ENCODE measurements around the gene CDH13.

Gene CDH13

DNA sequence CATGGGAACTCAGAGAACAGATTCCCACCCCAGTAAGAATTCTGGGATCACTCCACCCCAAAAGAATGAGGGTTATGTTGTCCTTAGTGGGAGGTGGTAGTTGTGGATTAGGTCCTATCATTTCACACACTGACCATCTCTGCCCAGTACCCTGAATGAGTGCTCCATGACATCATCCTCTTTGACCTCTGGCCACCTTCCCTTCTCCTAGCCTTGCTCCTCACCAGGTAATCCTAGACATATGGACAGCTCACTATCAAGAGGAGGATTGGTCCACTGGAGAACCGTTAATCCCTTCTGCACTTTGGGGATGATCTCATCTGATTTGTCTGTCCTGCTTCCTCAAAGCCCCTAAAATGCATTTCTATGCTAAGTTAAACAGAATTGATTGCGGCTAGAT, 642.8 kb downstream of the CDH13 start:
- DNase-seq: no peak

DNA sequence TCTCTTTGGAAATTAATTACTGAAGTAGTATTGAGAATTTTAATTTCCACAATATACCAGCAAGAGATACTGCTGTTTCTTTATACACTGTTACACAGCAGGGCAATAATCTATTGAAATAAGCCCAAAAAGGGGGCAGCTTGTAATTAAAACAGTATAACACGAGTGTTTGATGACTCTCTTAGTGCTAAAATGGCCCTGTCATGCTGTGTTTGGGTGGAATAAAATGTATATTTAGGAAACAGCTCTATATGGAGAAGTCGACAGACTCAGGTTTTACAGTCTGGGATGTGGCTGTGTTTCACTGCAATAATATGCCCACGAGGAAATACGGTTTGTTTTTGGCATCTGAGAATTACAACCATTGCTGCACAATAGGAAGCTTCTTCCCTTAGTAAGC, 643.3 kb downstream of the CDH13 start:
- DNase-seq: no peak

DNA sequence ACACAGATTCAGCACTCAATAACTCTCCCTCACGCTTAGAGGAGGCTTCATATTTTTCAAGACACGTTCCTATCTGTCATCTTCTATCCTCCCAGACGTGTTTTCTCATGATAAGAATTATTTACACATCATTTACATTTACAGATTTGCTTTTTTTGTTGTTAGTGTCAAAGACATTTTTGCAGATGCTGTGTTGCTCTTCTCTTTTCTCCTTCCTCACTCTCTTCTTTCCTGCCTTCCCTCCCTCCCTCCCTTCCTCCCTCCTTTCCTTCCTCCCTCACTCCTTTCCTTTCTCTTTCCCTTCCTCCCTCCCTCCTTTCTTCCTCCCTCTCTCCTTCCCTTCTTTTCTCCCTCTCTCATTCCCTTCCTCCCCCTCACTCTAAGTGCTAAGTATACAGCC, 643.9 kb downstream of the CDH13 start:
- DNase-seq: no peak

DNA sequence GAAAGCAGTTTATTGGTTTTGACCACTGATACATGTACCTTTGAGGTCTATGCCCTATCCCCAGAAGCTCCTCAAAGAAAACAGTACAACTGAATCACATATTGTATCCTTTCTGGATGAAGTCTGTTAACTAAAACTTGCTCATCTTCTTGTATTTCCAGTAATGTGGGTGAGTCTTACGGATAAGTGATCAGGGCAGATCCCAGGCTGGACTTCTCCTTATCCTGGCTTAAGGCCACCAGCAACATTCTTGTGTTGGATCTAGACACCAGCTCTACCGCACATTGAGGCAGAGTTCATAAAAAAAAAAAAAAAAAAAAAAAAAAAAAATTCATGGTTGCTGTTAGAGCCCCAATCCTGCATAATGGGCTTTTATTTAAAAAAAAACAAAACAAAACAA, 644.4 kb downstream of the CDH13 start:
- no peak for DNase-seq

DNA sequence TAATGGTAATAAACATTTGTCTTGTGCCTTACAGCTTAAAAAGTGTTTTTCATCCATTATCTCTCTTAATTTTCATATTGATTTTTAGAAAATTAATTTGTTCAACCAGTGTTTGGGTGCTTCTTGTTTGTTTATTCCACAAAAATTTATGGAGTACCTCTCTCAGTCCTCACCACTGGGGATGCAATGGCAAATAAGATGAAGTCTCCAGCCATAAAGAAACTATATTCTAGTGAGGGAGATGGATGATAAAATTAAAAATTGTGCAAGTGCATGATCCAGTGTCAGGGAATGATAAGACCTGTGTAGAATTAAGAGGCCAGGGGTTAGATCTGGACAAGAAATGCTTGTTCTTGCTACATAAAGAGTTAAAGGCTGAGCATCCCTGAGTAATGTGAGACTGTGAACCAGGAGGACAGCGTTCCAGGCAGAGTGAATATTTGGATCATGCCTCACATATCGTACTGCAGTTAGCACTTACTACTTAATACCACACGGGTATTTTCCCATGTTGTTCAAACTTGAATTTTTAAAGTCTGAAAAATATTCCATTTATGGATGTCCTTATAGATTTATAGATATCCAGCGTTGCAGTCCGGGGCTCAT, 645.3 kb downstream of the CDH13 start:
- no peak for DNase-seq

DNA sequence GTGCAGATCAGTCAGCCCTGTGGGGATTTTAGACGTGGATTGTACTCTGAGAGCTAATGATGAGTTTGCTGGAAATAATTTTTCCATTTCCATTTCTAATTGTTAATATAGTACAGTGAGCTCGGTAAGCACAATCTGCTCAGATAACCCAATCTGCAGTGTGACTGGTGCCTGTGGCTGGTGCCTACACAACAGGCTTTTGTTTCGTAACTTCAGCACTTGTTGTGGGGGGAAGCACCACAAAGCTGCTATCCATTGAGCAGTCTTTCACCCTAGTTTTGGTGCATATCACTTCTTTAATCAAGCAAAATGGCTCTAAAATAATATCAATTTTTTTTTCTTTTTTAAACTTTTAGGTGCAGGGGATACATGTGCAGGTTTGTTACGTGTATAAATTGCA, 646.1 kb downstream of the CDH13 start:
- no peak for DNase-seq

DNA sequence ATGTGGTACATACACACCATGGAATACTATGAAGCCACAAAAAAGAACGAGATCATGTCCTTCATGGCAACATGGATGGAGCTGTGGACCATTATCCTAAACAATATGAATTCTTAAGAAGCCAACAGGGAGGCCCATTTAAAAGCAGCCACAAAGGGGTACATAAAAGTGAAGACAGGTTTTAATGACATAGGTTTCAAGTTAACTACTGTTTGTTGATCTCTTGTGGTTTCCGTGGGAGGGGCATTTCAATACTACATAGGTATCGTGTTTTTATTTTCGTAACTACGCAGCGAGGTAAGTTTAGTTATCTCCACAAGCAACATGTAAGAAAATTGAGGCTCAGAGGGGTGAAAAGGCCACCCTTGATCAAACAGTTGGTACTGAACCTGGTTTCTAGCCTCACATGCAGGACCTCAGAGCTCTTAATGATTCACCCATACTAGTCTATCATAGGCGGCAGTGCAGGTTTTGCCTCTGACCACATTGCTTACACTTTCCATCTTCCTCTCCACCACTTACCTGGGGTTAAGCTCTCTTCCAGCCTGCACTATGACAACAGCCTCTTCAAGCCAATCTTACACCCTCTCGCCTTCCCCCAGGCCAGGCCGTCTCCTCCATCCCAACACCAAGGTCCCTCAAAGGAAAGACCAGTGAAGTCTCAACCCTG, 646.9 kb downstream of the CDH13 start:
- DNase-seq: no peak

DNA sequence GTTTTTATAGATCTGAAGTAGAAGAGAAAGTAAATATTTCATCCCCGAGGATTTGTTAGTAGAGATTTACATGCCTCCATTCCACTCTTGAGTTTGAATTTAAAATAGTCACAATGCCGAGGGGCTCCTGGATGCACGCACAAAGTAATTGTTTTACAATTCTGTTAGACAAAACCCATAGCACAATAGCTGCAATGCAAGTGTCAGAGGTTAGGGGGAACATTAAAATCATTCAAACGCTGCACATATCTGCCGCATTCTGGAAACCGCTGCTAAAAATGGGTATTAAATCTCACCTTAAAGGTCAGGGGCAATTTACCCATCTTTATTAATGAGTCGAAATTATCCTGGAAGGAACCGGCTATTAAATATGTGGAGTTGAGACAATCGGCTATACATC, 652.5 kb downstream of the CDH13 start:
- no peak for DNase-seq

DNA sequence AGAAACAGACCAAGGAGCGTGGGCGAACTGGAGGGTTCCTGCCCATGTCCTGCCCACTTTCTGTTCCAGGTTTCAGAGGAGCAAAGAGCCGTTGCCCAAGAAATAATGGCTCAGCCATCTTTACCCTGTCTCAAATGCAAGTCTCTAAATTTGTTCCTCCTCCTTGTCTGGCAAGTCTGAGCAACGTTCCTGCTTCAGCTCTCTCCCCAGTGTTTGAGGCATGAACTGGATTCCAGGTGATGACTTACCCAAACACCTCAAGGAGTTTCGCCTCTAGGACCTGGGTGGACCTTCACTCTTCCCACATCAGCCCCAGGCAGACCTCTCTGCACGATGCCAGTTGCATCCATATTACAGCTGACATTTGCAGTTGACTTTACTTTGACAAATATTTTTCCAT, 659.2 kb downstream of the CDH13 start:
- DNase-seq: no peak

DNA sequence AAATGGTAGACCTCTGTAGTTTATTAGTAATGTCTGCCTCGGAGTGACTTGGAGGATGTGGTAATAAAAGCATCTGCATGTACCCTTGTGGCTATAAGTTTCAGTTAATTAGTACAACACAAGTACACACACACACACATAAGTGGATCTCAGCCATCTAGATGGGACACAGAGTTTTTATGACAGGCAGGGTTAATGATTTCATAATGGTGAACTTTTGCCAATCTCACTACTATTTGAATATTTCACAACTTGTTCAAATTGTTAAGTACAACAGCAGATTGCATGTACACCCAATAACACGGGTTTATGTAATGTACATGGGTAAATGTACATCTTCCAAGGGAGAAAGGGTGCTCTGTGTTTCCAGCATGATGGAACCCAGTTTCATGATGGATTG, 669.7 kb downstream of the CDH13 start:
- no peak for DNase-seq

DNA sequence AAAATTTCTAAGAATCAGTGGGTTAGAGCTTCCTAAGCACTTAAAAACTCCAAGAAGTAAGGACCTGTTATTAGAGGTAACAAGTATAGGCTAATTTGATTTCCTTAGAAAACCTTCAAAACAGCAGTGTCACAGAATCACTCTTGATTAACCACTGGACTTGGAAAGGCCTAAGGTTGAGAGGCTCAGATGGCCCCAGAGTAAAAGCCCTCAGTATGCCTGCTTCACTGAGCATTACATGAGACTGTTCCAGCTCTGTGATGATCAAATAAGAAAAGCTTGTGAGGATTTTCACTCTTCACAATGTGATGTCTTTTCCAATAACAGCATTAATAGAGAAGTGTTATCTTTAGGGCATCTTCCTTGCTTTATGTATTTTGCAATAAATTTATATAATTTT, 671.8 kb downstream of the CDH13 start:
- no peak for DNase-seq

DNA sequence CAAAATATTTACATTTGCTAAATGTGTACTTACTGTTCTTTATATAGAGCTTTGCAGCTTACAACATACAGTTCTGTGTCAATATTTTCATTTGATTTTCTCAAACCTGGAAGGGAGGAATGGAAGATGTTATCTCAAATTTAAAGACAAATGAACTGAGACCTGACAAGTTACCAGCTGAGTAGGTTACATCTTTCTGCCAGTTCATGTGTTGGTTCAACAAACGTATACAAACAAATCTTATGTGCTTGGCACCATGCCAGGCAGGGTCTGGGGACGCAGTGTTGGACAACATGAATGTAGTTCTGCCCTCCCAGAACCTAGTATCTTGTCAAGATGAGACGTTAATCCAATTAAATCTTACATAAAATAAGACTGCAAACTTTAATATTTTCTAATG, 673.6 kb downstream of the CDH13 start:
- DNase-seq: no peak

DNA sequence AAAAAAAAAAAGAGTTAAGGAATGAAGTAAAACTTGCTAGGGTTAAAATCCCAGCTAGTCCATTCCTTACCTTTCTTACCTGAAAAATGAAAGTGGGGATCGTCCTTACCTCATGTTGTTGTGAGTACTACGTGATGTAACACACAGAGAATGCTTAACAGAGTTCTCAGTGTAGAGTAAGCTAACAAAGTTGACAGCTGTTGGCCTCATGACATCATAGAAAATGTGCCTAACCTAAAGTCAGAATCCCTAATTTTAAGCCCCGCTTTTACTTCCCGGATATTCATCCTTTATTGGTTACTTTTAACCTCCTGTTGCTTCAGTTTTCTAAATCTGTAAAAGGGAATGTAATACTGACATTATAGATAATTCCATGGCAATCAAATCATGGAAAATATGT, 675.2 kb downstream of the CDH13 start:
- DNase-seq: no peak

DNA sequence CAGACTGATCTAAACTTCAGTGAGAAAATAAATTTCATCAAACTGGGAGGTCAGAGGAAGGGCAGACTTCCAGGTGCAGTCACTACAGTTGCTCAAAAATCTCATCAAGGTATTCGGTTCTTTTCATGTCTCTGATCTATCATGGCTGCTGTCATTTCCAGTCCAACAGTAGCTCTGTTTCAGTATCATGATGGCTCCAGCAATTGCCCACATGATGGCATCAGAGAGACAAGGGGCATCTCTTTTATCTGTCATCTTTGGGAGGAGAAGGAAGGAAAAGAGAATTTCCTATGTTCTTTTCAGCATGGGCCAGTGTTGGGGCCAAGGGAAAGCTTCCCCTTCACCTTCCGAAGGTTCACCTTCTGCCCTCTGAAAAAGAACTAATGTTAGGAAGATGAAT, 676.1 kb downstream of the CDH13 start:
- no peak for DNase-seq

DNA sequence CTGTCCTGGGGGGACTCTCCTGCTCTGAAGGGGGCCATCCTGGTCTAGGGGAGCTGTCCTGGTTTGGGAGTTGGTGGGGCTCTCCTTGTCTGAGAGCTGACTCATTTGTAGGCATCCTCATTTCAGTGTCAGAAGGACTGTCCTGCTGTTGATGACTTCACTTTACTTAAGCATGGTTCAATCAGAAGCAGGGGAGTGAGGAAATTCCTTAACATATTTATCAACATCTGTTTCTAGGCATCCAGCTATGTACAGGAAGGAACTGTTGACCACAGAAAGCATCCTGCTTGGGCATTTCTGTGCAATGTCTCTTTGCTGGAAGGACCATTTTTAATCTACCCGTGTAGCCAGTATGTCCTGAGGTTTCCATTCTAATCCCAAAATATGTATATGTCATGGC, 678.3 kb downstream of the CDH13 start:
- no peak for DNase-seq

DNA sequence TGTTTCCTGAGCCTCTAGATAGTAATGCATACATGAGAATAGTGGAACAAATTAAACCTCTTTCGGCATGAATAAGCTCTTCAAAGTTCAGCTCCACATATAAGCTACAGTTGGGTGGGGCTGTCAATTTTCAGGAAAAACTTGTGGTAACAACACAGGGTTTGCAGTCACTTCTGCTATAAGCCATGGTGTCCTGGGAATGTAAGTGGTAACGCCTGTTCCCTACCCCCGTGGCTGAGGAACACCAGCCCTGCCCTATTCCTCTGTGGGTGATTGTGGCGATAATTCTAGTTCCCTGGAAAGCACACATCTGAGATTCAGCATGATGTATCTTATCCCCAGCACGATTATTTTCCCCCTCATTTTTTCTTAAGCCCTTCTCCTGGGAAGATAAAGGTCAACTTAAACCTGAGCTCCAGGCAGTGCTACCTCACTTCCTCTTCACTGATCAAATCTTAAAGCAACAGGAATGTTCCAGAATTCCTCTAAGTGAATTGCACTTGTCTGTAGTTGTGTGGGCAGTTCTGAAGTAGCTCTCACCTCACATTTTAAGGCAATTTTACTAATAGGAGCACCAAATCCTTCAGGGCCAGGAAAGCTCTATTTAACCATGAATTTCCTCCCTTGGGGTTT, 680.3 kb downstream of the CDH13 start:
- DNase-seq: no peak

DNA sequence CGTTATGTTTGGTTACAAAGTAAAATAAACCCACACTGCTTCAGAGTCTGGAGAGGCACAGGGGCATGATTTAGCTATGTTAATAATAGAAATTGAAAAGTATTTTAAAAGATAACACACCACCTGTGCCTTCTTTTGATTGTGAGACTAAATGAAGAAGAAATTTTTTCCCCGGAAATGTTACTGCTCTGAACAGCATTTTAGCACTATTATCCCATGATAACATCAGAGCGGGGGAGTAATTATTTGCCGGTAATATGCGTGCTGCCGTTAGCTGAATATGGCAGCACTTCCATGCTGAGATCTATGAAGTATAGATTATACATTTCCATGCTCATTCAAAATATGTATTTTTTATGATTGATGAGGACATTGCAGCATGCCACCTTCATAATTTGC, 680.8 kb downstream of the CDH13 start:
- no peak for DNase-seq

DNA sequence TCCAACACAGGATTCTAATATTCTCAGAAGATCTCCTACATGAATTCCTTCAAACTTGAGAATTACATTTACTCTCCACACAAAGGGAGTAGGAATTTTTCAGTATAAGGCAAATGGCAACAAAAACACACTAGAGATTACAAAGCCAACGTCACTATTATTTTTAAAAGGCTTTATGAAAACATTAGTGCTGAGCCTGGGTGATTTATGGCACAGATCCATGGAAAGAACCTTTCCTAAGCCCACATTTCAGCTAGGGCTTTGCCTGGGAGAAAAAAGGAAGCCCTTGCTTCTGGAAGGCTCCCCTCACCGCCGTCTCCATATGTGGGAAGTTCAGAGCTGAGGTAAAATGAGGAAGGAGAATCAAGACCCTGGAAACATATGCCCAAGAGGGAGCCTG, 681.6 kb downstream of the CDH13 start:
- DNase-seq: no peak

DNA sequence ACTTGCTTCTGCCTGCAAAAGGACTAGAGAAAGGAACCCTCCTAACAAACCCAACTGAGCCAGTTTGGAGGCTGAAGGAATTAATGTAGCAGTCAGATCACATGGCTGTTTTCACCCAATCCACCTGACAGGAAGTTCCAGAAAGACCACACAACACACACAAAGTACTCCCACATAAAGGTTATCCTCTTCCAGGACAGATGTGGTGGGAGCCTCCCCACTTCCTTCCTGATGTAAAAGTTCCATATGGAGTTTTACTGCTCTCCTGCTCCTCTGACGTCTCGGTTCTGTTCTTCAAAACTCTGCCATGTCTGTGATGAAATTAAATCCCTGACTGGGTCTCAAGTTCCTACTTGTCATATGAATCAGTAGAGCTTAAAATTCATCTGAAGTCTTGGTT, 684.0 kb downstream of the CDH13 start:
- no peak for DNase-seq

DNA sequence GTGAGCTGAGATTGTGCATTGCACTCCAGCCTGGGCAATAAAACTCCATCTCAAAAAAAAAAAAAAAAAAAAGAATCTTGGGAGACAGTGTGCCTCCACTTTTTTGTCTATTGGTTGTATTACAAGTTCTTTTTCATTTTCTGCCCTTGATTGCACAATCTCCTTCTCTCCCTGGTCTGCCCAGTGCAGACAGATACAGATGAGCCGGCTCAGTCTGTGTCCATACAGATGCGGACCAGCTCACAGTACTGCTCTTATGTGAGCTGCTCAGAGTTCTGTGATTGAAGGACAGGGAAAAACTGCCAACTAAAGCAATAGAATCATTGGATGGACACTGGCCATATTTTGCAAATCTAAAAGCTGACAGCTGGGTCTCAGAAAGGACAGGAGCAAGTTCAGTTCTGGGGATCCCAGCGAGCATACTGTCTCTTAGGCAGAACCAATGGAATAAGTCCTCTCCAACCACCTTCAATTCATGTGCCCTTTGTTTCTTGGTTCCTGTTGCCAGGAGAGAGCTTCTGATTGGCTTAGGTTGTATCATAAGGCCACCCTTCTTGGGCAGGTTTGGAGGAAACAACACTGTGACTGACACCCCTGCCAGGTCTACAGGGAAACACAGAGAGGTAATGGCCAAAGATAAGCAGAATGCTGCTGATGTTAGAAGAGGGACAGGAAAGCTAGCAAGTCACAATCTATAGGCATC, 685.4 kb downstream of the CDH13 start:
- no peak for DNase-seq

DNA sequence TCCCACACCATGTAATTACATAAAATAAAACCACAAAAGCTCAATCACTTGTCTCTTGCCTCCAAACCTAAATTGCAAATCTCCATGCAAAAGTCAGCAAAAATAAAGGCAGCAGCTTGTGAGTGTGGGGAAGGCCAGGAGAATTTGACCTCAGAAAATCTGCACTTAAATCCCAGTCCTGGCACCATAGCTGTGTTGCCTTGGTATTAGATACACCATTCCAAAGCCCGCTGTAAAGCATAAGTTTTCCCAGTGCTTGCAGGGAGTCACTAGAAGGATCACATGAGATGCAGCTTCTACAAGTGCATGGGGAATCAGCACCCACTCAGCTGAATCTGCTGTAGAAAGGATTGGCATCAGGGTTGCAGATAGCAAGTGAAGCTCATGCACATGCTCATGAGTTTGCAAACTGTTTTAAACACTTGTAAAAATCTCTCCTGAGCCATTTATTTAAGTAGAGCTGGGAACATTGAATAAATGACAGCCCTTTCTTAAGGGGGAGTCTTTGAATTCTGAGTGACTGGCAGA, 686.0 kb downstream of the CDH13 start:
- DNase-seq: no peak

DNA sequence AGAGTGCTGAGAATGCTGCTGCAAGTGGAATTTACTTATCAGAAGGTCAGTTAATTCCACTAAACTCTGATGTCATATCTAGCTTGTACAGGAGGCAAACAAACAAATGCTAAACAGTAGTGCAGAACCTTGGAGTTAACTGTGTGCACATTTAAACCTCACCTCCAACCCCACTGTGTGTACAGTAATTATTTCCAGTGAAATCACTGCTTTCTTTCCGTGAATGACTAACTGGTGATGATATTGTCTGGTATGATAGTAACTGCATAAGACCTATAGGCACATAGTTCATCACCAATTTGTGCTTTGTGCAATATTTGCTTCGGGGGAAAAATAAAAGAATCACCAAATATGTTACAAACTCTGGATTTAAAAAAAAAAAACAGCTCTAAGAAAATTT, 688.5 kb downstream of the CDH13 start:
- no peak for DNase-seq

DNA sequence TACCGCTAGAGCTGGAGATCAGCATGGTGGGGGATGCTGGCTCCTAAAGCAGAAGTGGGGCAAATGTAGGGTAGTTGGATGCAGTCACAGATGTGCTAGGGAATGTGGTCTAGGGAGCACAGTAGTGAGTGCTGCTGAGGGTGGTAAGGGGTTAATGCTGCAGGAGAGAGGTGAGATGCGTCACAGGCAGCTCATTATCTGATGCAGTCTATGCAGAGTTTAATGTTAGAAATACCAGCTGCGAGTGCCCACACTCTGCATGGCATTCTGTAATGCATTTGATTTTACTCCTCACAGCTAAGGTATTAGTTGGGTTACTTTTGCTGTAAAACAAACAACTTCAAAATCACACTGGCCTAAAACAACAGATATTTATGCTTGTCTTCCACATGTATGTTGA, 689.7 kb downstream of the CDH13 start:
- DNase-seq: no peak

DNA sequence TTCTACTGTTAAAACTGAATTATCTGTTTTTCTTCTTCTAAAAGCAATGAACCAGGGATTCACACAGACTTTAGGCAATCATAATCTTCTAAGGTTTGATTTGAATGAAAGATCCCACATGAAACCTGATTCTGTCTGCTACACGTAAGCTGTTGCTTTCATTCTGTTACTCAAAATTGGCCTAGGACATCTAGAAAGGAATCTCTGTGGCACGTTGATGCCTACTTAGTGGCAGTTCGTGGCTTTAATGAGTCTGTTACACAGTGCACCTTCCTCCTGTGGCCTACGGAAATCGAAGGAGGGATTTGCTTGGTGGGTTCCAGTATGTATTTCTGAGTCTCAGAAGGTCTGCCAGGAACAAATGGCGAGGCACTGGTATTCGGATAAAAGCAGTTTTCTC, 691.6 kb downstream of the CDH13 start:
- no peak for DNase-seq

Measured in activated gamma-delta T cell (primary cell).